ENCODE results near the gene COL23A1.

Gene COL23A1

DNA sequence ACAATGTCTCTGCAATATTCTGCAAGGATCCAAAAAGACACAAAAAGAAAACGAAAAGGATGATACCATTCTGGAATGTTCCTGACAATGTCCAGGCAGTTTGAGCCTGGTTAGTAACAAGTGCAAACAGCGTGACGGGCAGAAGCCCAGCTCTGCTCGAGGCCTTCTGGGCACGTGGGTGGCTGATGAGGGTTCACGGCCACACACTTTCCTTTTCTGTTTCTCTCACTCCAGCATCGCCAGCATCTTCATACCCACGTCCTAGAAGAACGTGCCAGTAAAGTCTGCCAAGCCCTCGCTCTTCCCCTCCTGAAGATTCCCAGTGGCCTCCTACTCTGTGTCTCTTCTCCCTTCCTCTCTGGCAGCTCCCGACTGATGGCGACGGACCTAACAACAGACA lies 36.7 kb downstream of the COL23A1 start:
- no peak overlapping the region for H3K4me3 Mint-ChIP-seq
- no peaks in the 10 kb centered on the region for H3K9me3 Mint-ChIP-seq
- H3K4me1 Mint-ChIP-seq (ENCODE audit: low read depth), result no peaks in the 10 kb centered on the region
- H3K36me3 Mint-ChIP-seq (ENCODE audit: low read depth), result no peaks in the 10 kb centered on the region
- no peaks in the 10 kb centered on the region for H3K27me3 Mint-ChIP-seq (ENCODE audit: low read depth)
- no peak overlapping the region for H3K27ac Mint-ChIP-seq

- no peak overlapping the region for H3K4me3 Mint-ChIP-seq
- no peaks in the 10 kb centered on the region for H3K36me3 Mint-ChIP-seq (ENCODE audit: low read depth)
- no peaks in the 10 kb centered on the region for H3K9me3 Mint-ChIP-seq
- no peaks in the 10 kb centered on the region for H3K27me3 Mint-ChIP-seq (ENCODE audit: low read depth)
- H3K27ac Mint-ChIP-seq, result no peak overlapping the region
- no peaks in the 10 kb centered on the region for H3K4me1 Mint-ChIP-seq (ENCODE audit: low read depth)
These were observed 38.7 kb downstream of the COL23A1 start for GRCh38 chr5:178551468-178551867.

DNA sequence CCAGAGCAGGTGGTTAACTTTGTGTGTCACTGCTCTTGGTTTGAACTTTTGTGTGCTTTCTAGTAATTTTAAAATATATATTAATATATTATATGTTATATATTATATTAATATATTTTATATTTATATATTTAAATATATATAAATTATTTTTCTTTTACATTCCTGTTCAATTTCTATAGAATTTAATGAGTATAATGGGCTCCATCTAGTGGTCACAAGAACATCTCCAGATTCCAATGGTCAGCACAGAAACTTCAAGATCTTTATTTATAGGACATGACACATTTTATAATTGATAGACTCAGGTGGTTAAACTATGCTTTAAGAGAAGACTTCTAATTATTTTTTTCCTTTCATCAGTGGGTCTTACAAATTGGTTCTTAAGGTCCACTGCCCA lies 39.1 kb downstream of the COL23A1 start:
- Mint-ChIP-seq H3K36me3 (ENCODE audit: low read depth) (no peaks in the 10 kb centered on the region), H3K27ac (no peak overlapping the region), H3K4me1 (ENCODE audit: low read depth) (no peaks in the 10 kb centered on the region), H3K9me3 (no peaks in the 10 kb centered on the region), H3K4me3 (no peak overlapping the region), H3K27me3 (ENCODE audit: low read depth) (no peaks in the 10 kb centered on the region)

DNA sequence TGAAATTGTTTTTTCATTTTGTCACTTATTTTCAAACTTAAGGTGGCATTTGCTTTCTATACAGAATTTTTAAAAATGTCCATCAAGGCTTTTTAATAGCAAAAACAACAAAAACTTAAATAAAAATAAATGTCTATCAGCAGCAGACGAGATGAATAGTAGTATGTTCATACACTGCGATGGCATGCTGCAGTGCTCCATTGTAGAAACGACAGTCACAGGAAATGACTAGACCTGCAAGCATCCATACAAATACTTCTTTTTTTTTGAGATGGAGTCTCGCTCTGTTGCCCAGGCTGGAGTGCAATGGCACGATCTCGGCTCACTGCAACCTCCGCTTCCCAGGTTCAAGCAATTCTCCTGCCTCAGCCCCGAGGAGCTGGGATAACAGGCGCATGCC lies 41.4 kb downstream of the COL23A1 start:
- Mint-ChIP-seq H3K4me3 (no peak overlapping the region), H3K36me3 (ENCODE audit: low read depth) (no peaks in the 10 kb centered on the region), H3K4me1 (ENCODE audit: low read depth) (no peaks in the 10 kb centered on the region), H3K27ac (no peak overlapping the region), H3K27me3 (ENCODE audit: low read depth) (no peaks in the 10 kb centered on the region), H3K9me3 (no peaks in the 10 kb centered on the region)

- Mint-ChIP-seq H3K9me3 (no peaks in the 10 kb centered on the region), H3K27me3 (ENCODE audit: low read depth) (no peaks in the 10 kb centered on the region), H3K27ac (no peak overlapping the region), H3K36me3 (ENCODE audit: low read depth) (no peaks in the 10 kb centered on the region), H3K4me3 (no peak overlapping the region), H3K4me1 (ENCODE audit: low read depth) (no peaks in the 10 kb centered on the region)
These were observed 42.3 kb downstream of the COL23A1 start for GRCh38 chr5:178547753-178548415.

DNA sequence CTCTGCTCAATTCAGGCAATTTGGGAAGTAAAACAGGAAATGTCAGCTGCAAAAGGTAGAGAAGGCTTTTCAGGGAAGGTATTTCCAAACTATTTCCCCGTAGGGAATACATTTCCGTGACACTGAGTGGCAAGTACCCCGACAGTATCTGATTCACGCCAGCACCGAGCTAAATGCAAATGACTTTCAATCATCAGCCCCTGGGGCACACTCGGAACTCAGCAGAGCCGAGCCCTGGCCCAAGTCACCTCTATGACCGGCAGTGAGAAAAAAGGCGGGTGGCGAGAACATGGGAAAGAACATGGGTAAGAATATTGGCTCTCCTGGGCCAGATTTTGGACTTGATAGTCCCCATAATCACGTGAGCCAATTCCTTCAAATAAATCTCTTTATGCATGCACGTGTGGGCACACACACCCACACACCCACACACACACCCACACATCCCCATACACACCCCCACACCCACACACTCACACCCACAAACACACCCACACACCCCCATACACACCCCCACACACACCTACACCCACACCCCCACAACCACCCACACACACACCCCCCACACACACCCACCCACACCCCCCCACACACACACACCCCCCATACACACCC lies 43.0 kb downstream of the COL23A1 start:
- Mint-ChIP-seq H3K27ac (no peak overlapping the region), H3K9me3 (no peaks in the 10 kb centered on the region), H3K4me1 (ENCODE audit: low read depth) (no peaks in the 10 kb centered on the region), H3K27me3 (ENCODE audit: low read depth) (no peaks in the 10 kb centered on the region), H3K4me3 (no peak overlapping the region), H3K36me3 (ENCODE audit: low read depth) (no peaks in the 10 kb centered on the region)

GRCh38 chr5:178546675-178547033 lies 43.5 kb downstream of the COL23A1 start:
- H3K27ac Mint-ChIP-seq, result no peak overlapping the region
- no peaks in the 10 kb centered on the region for H3K4me1 Mint-ChIP-seq (ENCODE audit: low read depth)
- no peaks in the 10 kb centered on the region for H3K9me3 Mint-ChIP-seq
- no peaks in the 10 kb centered on the region for H3K36me3 Mint-ChIP-seq (ENCODE audit: low read depth)
- no peaks in the 10 kb centered on the region for H3K27me3 Mint-ChIP-seq (ENCODE audit: low read depth)
- H3K4me3 Mint-ChIP-seq, result no peak overlapping the region

DNA sequence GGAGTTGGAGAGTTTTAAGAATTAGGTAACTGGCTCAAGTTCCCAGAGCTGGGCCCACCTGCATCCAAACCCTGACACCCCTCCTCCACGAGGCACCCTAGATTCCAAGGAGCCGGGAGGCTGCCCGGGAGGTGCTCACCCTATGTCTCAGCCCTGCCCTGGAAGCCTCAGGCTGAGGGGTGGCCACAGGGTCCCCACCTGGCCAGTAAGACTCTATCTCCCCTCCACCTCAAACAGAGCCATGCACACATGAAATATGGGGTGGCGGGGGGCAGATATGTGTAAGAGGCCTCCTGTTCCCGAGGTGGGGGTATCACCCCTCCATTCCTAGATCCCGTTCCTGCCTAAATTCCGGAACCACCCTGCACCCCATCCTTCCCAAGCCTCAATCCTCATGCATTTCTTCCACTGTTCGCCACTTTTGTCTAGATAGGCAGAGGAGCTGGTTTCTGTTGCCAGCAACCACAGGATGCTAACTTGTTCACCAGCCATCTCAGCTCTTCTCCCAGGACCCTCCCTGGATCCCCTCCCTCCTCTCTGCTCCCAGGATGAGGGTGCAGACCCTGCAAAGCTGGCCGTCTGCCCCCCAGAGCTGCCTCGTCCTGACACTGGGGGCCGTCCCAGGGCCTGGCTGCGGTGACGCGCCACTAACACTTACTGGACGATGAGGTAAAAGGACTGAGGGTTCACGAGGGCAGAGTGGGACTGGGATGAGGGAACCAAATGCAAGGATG lies 44.1 kb downstream of the COL23A1 start:
- H3K36me3 Mint-ChIP-seq (ENCODE audit: low read depth), result no peaks in the 10 kb centered on the region
- no peak overlapping the region for H3K27ac Mint-ChIP-seq
- no peak overlapping the region for H3K4me3 Mint-ChIP-seq
- no peaks in the 10 kb centered on the region for H3K27me3 Mint-ChIP-seq (ENCODE audit: low read depth)
- no peaks in the 10 kb centered on the region for H3K9me3 Mint-ChIP-seq
- H3K4me1 Mint-ChIP-seq (ENCODE audit: low read depth), result no peaks in the 10 kb centered on the region

DNA sequence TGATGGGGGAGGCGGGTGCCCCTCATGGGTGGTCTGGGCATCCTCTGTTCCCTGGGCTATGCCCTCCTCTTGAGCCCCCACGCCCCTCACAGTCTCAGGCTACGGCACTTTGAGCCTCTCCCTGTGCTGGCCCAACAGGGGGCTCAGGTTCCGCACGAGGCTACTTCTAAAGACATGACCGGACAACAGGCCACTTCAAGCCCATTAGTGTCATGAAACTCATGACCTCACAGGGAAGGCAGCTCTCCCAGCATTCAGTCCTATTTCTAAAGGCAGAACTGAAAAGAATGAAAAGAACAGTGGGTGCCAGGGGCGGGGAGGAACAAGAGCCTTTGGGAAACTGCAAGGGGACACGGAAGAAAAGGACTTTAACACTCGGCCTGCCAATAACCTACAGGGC lies 45.0 kb downstream of the COL23A1 start:
- no peaks in the 10 kb centered on the region for H3K4me1 Mint-ChIP-seq (ENCODE audit: low read depth)
- H3K36me3 Mint-ChIP-seq (ENCODE audit: low read depth), result no peaks in the 10 kb centered on the region
- H3K27ac Mint-ChIP-seq, result no peak overlapping the region
- H3K27me3 Mint-ChIP-seq (ENCODE audit: low read depth), result no peaks in the 10 kb centered on the region
- no peak overlapping the region for H3K4me3 Mint-ChIP-seq
- H3K9me3 Mint-ChIP-seq, result no peaks in the 10 kb centered on the region

DNA sequence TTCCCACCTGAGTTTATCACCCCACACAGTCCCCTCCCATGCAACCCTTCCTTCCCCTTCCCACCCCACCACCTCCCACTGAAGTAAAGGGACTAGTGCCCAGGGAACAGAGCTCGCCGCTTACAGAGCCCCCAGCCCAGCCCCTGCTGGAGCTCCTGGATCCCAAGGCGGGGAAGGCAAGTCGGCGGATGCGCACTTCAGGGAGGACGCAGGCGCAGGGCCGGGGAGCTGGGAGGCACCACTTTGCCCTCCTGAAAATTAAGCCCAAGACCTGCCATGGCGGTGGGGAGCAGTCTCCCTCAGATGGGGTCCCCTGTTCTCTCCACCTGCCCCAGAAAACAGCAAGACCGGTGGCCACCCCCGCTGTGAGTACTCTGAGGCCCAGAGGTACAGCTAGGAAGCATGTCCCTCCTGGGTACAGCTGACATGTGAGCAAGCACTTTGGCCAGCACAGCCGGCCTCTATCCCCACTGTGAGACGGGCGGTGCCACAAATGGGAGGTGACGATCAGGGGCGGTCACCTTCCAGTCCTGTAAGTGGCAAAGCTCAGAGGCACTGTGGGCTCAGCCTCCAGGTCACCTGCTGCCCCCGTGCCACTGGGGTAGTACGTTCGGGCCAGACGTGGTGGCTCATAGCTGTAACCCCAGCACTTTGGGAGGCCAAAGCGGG lies 45.9 kb downstream of the COL23A1 start:
- Mint-ChIP-seq H3K27ac (no peak overlapping the region), H3K4me3 (no peak overlapping the region), H3K36me3 (ENCODE audit: low read depth) (no peaks in the 10 kb centered on the region), H3K27me3 (ENCODE audit: low read depth) (no peaks in the 10 kb centered on the region), H3K9me3 (no peaks in the 10 kb centered on the region), H3K4me1 (ENCODE audit: low read depth) (no peaks in the 10 kb centered on the region)

- no peak overlapping the region for H3K27ac Mint-ChIP-seq
- H3K4me1 Mint-ChIP-seq (ENCODE audit: low read depth), result no peaks in the 10 kb centered on the region
- no peaks in the 10 kb centered on the region for H3K9me3 Mint-ChIP-seq
- no peaks in the 10 kb centered on the region for H3K36me3 Mint-ChIP-seq (ENCODE audit: low read depth)
- H3K27me3 Mint-ChIP-seq (ENCODE audit: low read depth), result no peaks in the 10 kb centered on the region
- H3K4me3 Mint-ChIP-seq, result no peak overlapping the region
These were observed 47.7 kb downstream of the COL23A1 start for GRCh38 chr5:178542455-178542854.

- H3K9me3 Mint-ChIP-seq, result no peaks in the 10 kb centered on the region
- no peaks in the 10 kb centered on the region for H3K4me1 Mint-ChIP-seq (ENCODE audit: low read depth)
- no peak overlapping the region for H3K4me3 Mint-ChIP-seq
- H3K27me3 Mint-ChIP-seq (ENCODE audit: low read depth), result no peaks in the 10 kb centered on the region
- H3K36me3 Mint-ChIP-seq (ENCODE audit: low read depth), result no peaks in the 10 kb centered on the region
- no peak overlapping the region for H3K27ac Mint-ChIP-seq
These were observed 49.7 kb downstream of the COL23A1 start for GRCh38 chr5:178540526-178540925.

DNA sequence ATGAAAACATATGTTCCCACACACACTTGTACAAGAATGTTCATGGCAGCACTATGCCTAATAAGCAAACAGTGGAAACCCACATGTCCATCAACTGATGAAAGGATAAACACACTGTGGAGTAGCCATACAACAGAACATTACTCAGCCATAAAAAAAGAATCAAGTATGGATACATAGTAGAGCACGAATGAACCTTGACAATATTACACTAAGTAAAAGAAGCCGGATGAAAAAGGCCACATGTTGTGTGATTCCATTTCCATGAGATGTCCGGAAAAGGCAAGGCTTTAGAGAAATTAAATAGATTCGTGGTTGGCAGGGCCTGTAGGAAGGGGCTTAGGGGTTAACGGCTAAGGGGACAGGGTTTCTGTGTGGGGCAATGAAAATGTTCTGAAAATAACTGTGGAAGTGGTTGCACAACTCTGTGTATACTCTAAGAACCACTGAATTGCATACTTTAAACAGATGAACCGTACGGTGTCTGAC lies 51.4 kb downstream of the COL23A1 start:
- Mint-ChIP-seq H3K36me3 (ENCODE audit: low read depth) (no peaks in the 10 kb centered on the region), H3K27ac (no peak overlapping the region), H3K9me3 (no peaks in the 10 kb centered on the region), H3K27me3 (ENCODE audit: low read depth) (no peaks in the 10 kb centered on the region), H3K4me1 (ENCODE audit: low read depth) (no peaks in the 10 kb centered on the region), H3K4me3 (no peak overlapping the region)

- no peak overlapping the region for H3K4me3 Mint-ChIP-seq
- no peaks in the 10 kb centered on the region for H3K27me3 Mint-ChIP-seq (ENCODE audit: low read depth)
- no peaks in the 10 kb centered on the region for H3K36me3 Mint-ChIP-seq (ENCODE audit: low read depth)
- H3K27ac Mint-ChIP-seq, result no peak overlapping the region
- H3K9me3 Mint-ChIP-seq, result no peaks in the 10 kb centered on the region
- no peaks in the 10 kb centered on the region for H3K4me1 Mint-ChIP-seq (ENCODE audit: low read depth)
These were observed 52.5 kb downstream of the COL23A1 start for GRCh38 chr5:178537467-178538371.
